NCI-H2107 treated with DMSO at 0.1 percent for 48 hours (cell line): ENCODE results near the gene KMT2B.
A peak's percentile ranks its signal among the peaks of the same experiment; 100 is the strongest.

ENCODE experiments used
- DNase-seq: peaks from one replicate; lab custom pipeline; 2025; ENCODE audit not compliant: unreplicated experiment; lab: John Stamatoyannopoulos, UW

The KMT2B gene

GRCh38 chr19:35741203-35741515 lies 23.4 kb downstream of the KMT2B start:
- no peak for DNase-seq

GRCh38 chr19:35742121-35742724 lies 24.4 kb downstream of the KMT2B start, which contains the start of gene IGFLR1:
Gene IGFLR1, minus strand, starts transcription at chr19:35742452. Its CDS starts 1,272 bp downstream, at chr19:35741180.
- no peak for DNase-seq

- no peak for DNase-seq
Measured at GRCh38 chr19:35743640-35744429, 26.0 kb downstream of the KMT2B start.

- peak; percentile 93 for DNase-seq
Measured at GRCh38 chr19:35744430-35745327, 26.9 kb downstream of the KMT2B start.

GRCh38 chr19:35745328-35746086 lies 27.7 kb downstream of the KMT2B start, which contains the start of the genes PSENEN and U2AF1L4:
Gene PSENEN, plus strand, starts transcription at chr19:35745651. Its CDS starts 280 bp downstream, at chr19:35745931.
Gene U2AF1L4, minus strand, starts transcription at chr19:35745418. Its CDS starts 27 bp downstream, at chr19:35745391.
- DNase-seq, result peak; percentile 97

GRCh38 chr19:35746087-35746462 lies 28.3 kb downstream of the KMT2B start:
- no peak for DNase-seq

GRCh38 chr19:35746531-35746930 lies 28.7 kb downstream of the KMT2B start:
- no peak for DNase-seq

- DNase-seq, result peak; percentile 98
Measured at GRCh38 chr19:35748106-35749020, 30.6 kb downstream of the KMT2B start, which contains the start of gene LIN37. Gene LIN37, plus strand, starts transcription at chr19:35748576. Its CDS starts 149 bp downstream, at chr19:35748725.

- no peak for DNase-seq
Measured at GRCh38 chr19:35750167-35750566, 32.4 kb downstream of the KMT2B start.

- no peak for DNase-seq
Measured at GRCh38 chr19:35751839-35752745, 34.3 kb downstream of the KMT2B start.

- no peak for DNase-seq
Measured at GRCh38 chr19:35752746-35753350, 35.0 kb downstream of the KMT2B start.

GRCh38 chr19:35753634-35754369 lies 36.0 kb downstream of the KMT2B start:
- DNase-seq, result no peak

- DNase-seq, result no peak
Measured at GRCh38 chr19:35754370-35755130, 36.7 kb downstream of the KMT2B start.

- DNase-seq, result no peak
Measured at GRCh38 chr19:35755131-35755549, 37.3 kb downstream of the KMT2B start.

- no peak for DNase-seq
Measured at GRCh38 chr19:35755550-35756376, 38.0 kb downstream of the KMT2B start.
